GM23338 (cell line): ENCODE data around the gene LSM14A. TPM values are rescaled to one million over a fixed set of nuclear protein-coding genes. Genes with fewer than 3 reads are reported as not detected.

Source experiments
- ATAC-seq: fragments of 200-7000 bp; cut with Tn5 transposase; 3 replicates; pipeline ENCODE4 v1.9.1; 2020
- DNase-seq: peaks from one replicate; pipeline ENCODE4 v3.0.0-alpha.2; 2015; ENCODE audit warnings: low spot score
- H2AFZ ChIP-seq: fragments of 200-600 bp; sonication (generic); 2 replicates; pipeline ENCODE4 v1.8.0; 2016; ENCODE audit warnings: antibody characterized with exemption, mild to moderate bottlenecking, moderate library complexity
- H3F3A ChIP-seq: fragments of 200-600 bp; sonication (generic); replicated peaks from 2 replicates; pipeline ENCODE4 v1.8.0; 2017; ENCODE audit warnings: antibody characterized with exemption, mixed run types, low read depth
- H3K27ac ChIP-seq: fragments of 200-600 bp; sonication (generic); 2 replicates; pipeline ENCODE4 v1.6.1; 2016; ENCODE audit warnings: low read depth
- H3K27me3 ChIP-seq: fragments of 200-600 bp; sonication (generic); 2 replicates; pipeline ENCODE4 v1.8.0; 2016; ENCODE audit warnings: mild to moderate bottlenecking, mixed run types, moderate library complexity; ENCODE audit not compliant: insufficient read depth
- H3K36me3 ChIP-seq: fragments of 200-600 bp; sonication (generic); 2 replicates; pipeline ENCODE4 v1.8.0; 2016; ENCODE audit warnings: mild to moderate bottlenecking; ENCODE audit not compliant: insufficient read depth
- H3K4me1 ChIP-seq: fragments of 200-600 bp; sonication (generic); 2 replicates; pipeline ENCODE4 v1.8.0; 2016; ENCODE audit warnings: mild to moderate bottlenecking, moderate library complexity; ENCODE audit not compliant: insufficient read depth
- H3K4me2 ChIP-seq: fragments of 200-600 bp; sonication (generic); 2 replicates; pipeline ENCODE4 v1.7.1; 2017; ENCODE audit warnings: mixed run types
- H3K4me3 ChIP-seq: fragments of 200-600 bp; sonication (generic); 2 replicates; pipeline ENCODE4 v1.6.1; 2016; ENCODE audit warnings: mixed run types
- H3K79me2 ChIP-seq: fragments of 200-600 bp; sonication (generic); replicated peaks from 2 replicates; pipeline ENCODE4 v1.8.0; 2017; ENCODE audit warnings: mild to moderate bottlenecking; ENCODE audit not compliant: insufficient read depth
- H3K9me2 ChIP-seq: fragments of 200-600 bp; sonication (generic); 2 replicates; pipeline ENCODE4 v1.8.0; 2017; ENCODE audit not compliant: insufficient read depth
- H4K20me1 ChIP-seq: fragments of 200-600 bp; sonication (generic); replicated peaks from 2 replicates; pipeline ENCODE4 v1.8.0; 2017; ENCODE audit warnings: mild to moderate bottlenecking; ENCODE audit not compliant: insufficient read depth
- H3K27ac Mint-ChIP-seq: 2 replicates; pipeline ENCODE4 v1.8.0; 2020; ENCODE audit warnings: inconsistent platforms, mild to moderate bottlenecking, moderate library complexity, mixed read lengths
- H3K27me3 Mint-ChIP-seq: 3 replicates; pipeline ENCODE4 v1.8.0; 2022; ENCODE audit warnings: low read depth, mild to moderate bottlenecking, moderate library complexity, mixed read lengths, inconsistent platforms; ENCODE audit not compliant: insufficient read depth, poor library complexity
- H3K36me3 Mint-ChIP-seq: 3 replicates; pipeline ENCODE4 v1.8.0; 2021; ENCODE audit warnings: low read depth, mild to moderate bottlenecking, inconsistent platforms, moderate library complexity, mixed read lengths
- H3K4me1 Mint-ChIP-seq: 3 replicates; pipeline ENCODE4 v1.8.0; 2020; ENCODE audit warnings: mild to moderate bottlenecking, inconsistent platforms, mixed read lengths
- H3K4me3 Mint-ChIP-seq: 3 replicates; pipeline ENCODE4 v1.8.0; 2021; ENCODE audit warnings: moderate library complexity, mild to moderate bottlenecking, inconsistent platforms, mixed read lengths
- H3K9me3 Mint-ChIP-seq: 3 replicates; pipeline ENCODE4 v1.8.0; 2020; ENCODE audit warnings: moderate library complexity, mild to moderate bottlenecking, inconsistent platforms, mixed read lengths
- JUNB ChIP-seq: IDR thresholded peaks from one replicate; pipeline ENCODE4 v1.6.1; 2016; ENCODE audit warnings: antibody characterized with exemption; ENCODE audit not compliant: unreplicated experiment
- REST ChIP-seq: IDR thresholded peaks from one replicate; pipeline ENCODE4 v1.6.1; 2018; ENCODE audit warnings: antibody characterized with exemption; ENCODE audit not compliant: unreplicated experiment
- ZNF114 ChIP-seq: fragments of 250-450 bp; sonication (Bioruptor Pico); IDR thresholded peaks from 2 replicates; pipeline ENCODE4 v1.5.0; 2020; ENCODE audit warnings: mild to moderate bottlenecking, moderate library complexity
- ZNF462 ChIP-seq: fragments of 250-450 bp; sonication (Bioruptor Pico); IDR thresholded peaks from 2 replicates; pipeline ENCODE4 v1.5.0; 2020; ENCODE audit warnings: mild to moderate bottlenecking, moderate library complexity
- polyA plus RNA-seq: library from polyadenylated mRNA; unstranded; fragments of >200 nt; fragmentation: Nextera tagmentation; extraction: Ambion mirVana; gene quantifications from 2 replicates; pipeline ENCODE4 v1.2.1, GENCODE V29; 2016
- total RNA-seq: library from RNA; depleted of rRNA; stranded (reverse); fragments of >200 nt; shearing (Covaris generic); gene quantifications from 2 replicates; pipeline ENCODE4 v1.2.3, GENCODE V29; 2014

LSM14A gene
- total and polyA plus RNA-seq, 2 experiments from 2014 or later: 109 to 166 TPM

- Histone ChIP-seq H3K27me3 (no peaks in the 10 kb centered on the region), H3K79me2 (peaks cover 21% of the 10 kb centered on the region; the same call in 1 of the 2 replicates), H4K20me1 (0 out of 2 replicates have a peak, but pooled peaks cover 5% of the 10 kb centered on the region), H3K9me2 (no peaks in the 10 kb centered on the region), H3K36me3 (no peaks in the 10 kb centered on the region), H3K4me2 (no peak overlapping the region), H3K4me1 (no peaks in the 10 kb centered on the region), H3K27ac (no peak overlapping the region), H3F3A (no peaks in the 10 kb centered on the region), H3K4me3 (no peak overlapping the region), H2AFZ (no peak overlapping the region)
- DNase-seq (no peak), ATAC-seq (no peak)
- H3K27me3 Mint-ChIP-seq: no peaks in the 10 kb centered on the region
- H3K27ac Mint-ChIP-seq: no peak overlapping the region
- no peaks in the 10 kb centered on the region for H3K9me3 Mint-ChIP-seq
- no peak for TF ChIP-seq ZNF462
- no peak for TF ChIP-seq JUNB
- TF ChIP-seq REST: no peak
- TF ChIP-seq ZNF114: no peak
- no peak overlapping the region for H3K4me3 Mint-ChIP-seq
- H3K36me3 Mint-ChIP-seq: no peaks in the 10 kb centered on the region
- no peaks in the 10 kb centered on the region for H3K4me1 Mint-ChIP-seq
Observed at GRCh38 chr19:34276614-34277013, 104.3 kb downstream of the LSM14A start.
